Measurements from ENCODE around the gene GRAMD1A.

DNA sequence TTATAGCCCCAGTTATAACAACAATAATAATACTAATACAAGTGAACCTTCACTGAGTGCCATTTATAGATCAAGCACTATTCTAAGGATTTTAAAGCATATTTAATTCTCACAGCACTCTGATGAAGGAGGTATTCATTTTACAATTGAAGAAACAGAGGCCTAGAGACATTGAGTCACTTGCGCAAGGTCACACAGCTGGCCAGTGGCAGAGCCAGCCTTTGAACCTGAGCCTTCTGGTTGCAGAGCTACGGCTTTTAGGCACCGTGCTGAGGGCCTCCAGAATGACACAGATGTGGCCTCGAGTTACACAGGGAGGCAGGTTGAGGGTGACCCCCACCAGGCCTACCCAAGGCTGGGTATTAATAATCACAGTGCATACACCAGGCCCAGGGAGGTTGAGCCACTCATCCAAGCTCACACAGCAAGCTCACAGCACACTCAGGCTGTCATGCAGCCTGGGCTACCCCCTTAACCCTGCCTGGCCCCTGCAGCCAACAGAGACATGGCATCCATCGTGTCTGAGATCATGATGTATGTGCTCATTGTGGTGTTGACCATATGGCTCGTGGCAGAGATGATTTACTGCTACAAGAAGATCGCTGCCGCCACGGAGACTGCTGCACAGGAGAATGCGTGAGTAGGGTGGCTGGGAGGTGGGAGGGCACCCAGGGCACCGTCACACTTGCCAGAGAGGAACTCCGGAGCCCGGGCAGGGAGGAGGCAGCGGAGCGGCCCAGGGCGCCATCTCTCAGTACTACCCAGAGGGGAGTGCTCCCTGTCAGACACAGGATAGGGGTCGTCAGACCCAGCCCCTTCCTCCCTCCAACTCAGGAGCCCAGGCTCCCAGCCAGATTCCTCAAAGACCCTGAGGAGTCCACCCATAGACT, 38.7 kb downstream of the GRAMD1A start:
- TF ChIP-seq, protein P1, sequence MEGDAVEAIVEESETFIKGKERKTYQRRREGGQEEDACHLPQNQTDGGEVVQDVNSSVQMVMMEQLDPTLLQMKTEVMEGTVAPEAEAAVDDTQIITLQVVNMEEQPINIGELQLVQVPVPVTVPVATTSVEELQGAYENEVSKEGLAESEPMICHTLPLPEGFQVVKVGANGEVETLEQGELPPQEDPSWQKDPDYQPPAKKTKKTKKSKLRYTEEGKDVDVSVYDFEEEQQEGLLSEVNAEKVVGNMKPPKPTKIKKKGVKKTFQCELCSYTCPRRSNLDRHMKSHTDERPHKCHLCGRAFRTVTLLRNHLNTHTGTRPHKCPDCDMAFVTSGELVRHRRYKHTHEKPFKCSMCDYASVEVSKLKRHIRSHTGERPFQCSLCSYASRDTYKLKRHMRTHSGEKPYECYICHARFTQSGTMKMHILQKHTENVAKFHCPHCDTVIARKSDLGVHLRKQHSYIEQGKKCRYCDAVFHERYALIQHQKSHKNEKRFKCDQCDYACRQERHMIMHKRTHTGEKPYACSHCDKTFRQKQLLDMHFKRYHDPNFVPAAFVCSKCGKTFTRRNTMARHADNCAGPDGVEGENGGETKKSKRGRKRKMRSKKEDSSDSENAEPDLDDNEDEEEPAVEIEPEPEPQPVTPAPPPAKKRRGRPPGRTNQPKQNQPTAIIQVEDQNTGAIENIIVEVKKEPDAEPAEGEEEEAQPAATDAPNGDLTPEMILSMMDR (tag by site-specific recombination; IDR thresholded peaks at IDR 0.05) = no peak
- TF ChIP-seq ZNF48 (tag by site-specific recombination; IDR thresholded peaks at IDR 0.05) (no peak), ZNF704 (tag by site-specific recombination; IDR thresholded peaks at IDR 0.05) (no peak), SCRT1 (tag by site-specific recombination; IDR thresholded peaks at IDR 0.05; ENCODE audit: borderline replicate concordance) (no peak)
